ENCODE measurements around the gene SEC61A1. TPM values are rescaled to one million over a fixed set of nuclear protein-coding genes. Genes with fewer than 3 reads are reported as not detected.

The SEC61A1 gene
- total RNA-seq, 4 donors from 2014 or later = 72.2 to 109 (median 91.6) TPM

DNA sequence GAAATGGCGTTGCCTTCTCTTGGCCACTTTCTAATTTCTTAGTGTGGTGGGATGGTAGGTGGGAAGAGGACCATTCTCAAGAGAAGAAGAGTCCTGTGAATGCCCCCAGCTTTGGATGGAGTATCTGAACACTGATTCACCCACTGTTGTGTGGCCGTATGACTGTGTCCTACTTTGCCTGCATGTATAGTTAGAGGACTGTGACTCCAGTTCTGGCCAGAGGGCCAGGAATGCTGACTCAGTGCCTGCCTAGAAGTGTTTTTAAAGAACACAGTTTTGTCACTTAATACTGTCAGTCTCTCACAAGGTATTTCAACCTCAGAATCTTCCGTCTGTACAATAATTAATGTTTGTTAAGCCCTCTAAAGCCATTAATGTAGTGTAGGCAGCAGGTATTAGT, 2.1 kb downstream of the SEC61A1 start:
- WGBS, 2 donors (ENCODE audit: low coverage in 1 of 2) = 43 to 49% methylated on average over 2 to 3 of the region's 3 CpGs
- no peaks in the 10 kb centered on the region for H3K9me3 ChIP-seq
- peaks cover 0 to 53% of the 10 kb centered on the region in 2 donors for H3K36me3 ChIP-seq
- no peaks in the 10 kb centered on the region for H3K27me3 ChIP-seq
- peak overlapping the region in 1 of 2 donors; percentile 75 for H3K4me3 ChIP-seq
- H3K27ac ChIP-seq = no peak overlapping the region
- peaks cover 12 to 42% (median 26%) of the 10 kb centered on the region in 3 donors for H3K4me1 ChIP-seq
- ATAC-seq = no peak
- TF ChIP-seq EP300 (IDR thresholded peaks at IDR 0.05) (no peak), POLR2A (IDR thresholded peaks at IDR 0.05) (no peak), POLR2AphosphoS5 (IDR thresholded peaks at IDR 0.05) (no peak), CTCF (IDR thresholded peaks at IDR 0.05) (no peak)

GRCh38 chr3:128056258-128056657, 4.0 kb downstream of the SEC61A1 start:
- H3K36me3 ChIP-seq = peaks cover 6 to 72% of the 10 kb centered on the region in 2 donors
- no peak for ATAC-seq

GRCh38 chr3:128060473-128061381, 8.5 kb downstream of the SEC61A1 start:
- Histone ChIP-seq H3K9me3 (no peaks in the 10 kb centered on the region), H3K27ac (no peak overlapping the region), H3K4me1 (peaks cover 0 to 2% (median 0%) of the 10 kb centered on the region in 3 donors), H3K36me3 (peaks cover 6 to 100% of the 10 kb centered on the region in 2 donors), H3K4me3 (no peak overlapping the region), H3K27me3 (no peaks in the 10 kb centered on the region)
- 56 to 79% methylated on average over 10 to 11 of the region's 11 CpGs for WGBS, 2 donors (ENCODE audit: low coverage in 1 of 2)
- TF ChIP-seq CTCF (IDR thresholded peaks at IDR 0.05) (no peak), POLR2A (IDR thresholded peaks at IDR 0.05) (no peak), POLR2AphosphoS5 (IDR thresholded peaks at IDR 0.05) (no peak), EP300 (IDR thresholded peaks at IDR 0.05) (no peak)
- ATAC-seq = no peak

More at GRCh38 chr3:128056258-128056657, 4.0 kb downstream of the SEC61A1 start:
- H3K4me3 ChIP-seq = no peak overlapping the region
- 52 to 80% methylated on average over 4 of the region's 4 CpGs for WGBS, 2 donors (ENCODE audit: low coverage in 1 of 2)
- H3K4me1 ChIP-seq = peaks cover 12 to 35% (median 25%) of the 10 kb centered on the region in 3 donors
- H3K27me3 ChIP-seq = no peaks in the 10 kb centered on the region
- no peaks in the 10 kb centered on the region for H3K9me3 ChIP-seq
- TF ChIP-seq EP300 (IDR thresholded peaks at IDR 0.05) = no peak
- no peak overlapping the region for H3K27ac ChIP-seq

- Histone ChIP-seq H3K36me3 (peaks cover 6 to 100% of the 10 kb centered on the region in 2 donors), H3K9me3 (no peaks in the 10 kb centered on the region), H3K4me1 (no peaks in the 10 kb centered on the region), H3K4me3 (no peak overlapping the region), H3K27ac (no peak overlapping the region), H3K27me3 (no peaks in the 10 kb centered on the region)
- 67 to 70% methylated on average over 7 to 8 of the region's 8 CpGs for WGBS, 2 donors (ENCODE audit: low coverage in 1 of 2)
- no peak for TF ChIP-seq POLR2A (IDR thresholded peaks at IDR 0.05)
- TF ChIP-seq EP300 (IDR thresholded peaks at IDR 0.05) = no peak
- TF ChIP-seq POLR2AphosphoS5 (IDR thresholded peaks at IDR 0.05) = no peak
- no peak for ATAC-seq
These were observed 10.0 kb downstream of the SEC61A1 start for GRCh38 chr3:128062033-128062745.

GRCh38 chr3:128063865-128064264, 11.6 kb downstream of the SEC61A1 start:
- Histone ChIP-seq H3K36me3 (peaks cover 6 to 100% of the 10 kb centered on the region in 2 donors), H3K4me1 (no peaks in the 10 kb centered on the region), H3K4me3 (no peak overlapping the region), H3K27ac (no peak overlapping the region), H3K9me3 (no peaks in the 10 kb centered on the region), H3K27me3 (no peaks in the 10 kb centered on the region)
- no peak for ATAC-seq
- TF ChIP-seq POLR2A (IDR thresholded peaks at IDR 0.05) = no peak
- TF ChIP-seq EP300 (IDR thresholded peaks at IDR 0.05) = no peak
- TF ChIP-seq CTCF (IDR thresholded peaks at IDR 0.05) = no peak
- TF ChIP-seq POLR2AphosphoS5 (IDR thresholded peaks at IDR 0.05) = no peak
- 89% methylated on average over 1 of the region's 2 CpGs; no CpG with 5 or more reads in 1 of the 2 donors for WGBS, 2 donors (ENCODE audit: low coverage in 1 of 2)

Data from gastroesophageal sphincter (tissue), 4 donors.